Measurements from ENCODE around the gene CXCR5.
A peak's percentile ranks its signal among the peaks of the same experiment; 100 is the strongest.

The CXCR5 gene

GRCh38 chr11:118877487-118878162 is 6.1 kb upstream of the CXCR5 start:
- no peak for DNase-seq

DNA sequence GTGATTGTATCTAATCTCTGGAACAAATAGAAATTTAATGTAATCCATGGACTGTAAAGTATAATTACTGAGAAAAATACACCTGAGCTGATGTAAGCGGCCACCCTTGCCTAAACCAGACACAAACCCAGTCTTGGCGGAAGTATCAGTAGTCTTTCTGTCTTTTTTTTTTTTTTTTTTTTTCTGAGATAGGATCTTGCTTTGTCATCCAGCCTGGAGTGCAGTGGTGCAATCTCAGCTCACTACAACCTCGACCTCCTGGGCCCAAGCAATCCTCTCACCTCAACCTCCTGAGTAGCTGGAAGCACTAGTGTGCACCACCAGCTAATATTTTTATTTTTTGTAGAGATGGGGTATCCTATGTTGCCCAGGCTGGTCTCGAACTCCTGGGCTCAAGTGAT is 5.5 kb upstream of the CXCR5 start:
- peak; percentile 59 for DNase-seq

GRCh38 chr11:118881228-118881627 is 2.5 kb upstream of the CXCR5 start:
- DNase-seq = no peak

GRCh38 chr11:118882491-118882890 is 1.2 kb upstream of the CXCR5 start:
- peak; percentile 33 for DNase-seq

GRCh38 chr11:118883004-118883367 is 706 bp upstream of the CXCR5 start:
- no peak for DNase-seq

GRCh38 chr11:118884875-118885274 is 1.2 kb downstream of the CXCR5 start:
- DNase-seq = no peak

DNA sequence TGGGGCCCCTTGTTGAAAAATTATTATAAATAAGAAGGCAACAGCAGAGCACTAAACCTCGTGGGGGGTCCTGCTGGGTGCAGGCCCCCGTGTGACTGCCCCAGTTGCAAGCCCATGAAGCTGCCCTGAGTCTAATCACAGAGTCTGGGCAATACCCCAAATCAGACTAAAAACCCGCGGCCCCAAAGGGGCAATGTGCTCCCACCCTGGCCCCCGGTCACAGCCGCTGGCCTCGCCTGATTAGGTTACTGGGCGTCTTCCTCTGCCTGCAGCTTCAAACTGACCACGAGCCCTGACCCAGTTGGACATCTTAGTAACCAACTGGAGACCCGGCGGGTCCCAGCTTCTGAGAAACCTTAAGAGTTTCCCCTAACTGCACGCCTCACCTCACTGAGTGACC is 1.6 kb downstream of the CXCR5 start:
- DNase-seq = no peak

GRCh38 chr11:118885831-118886565 is 2.3 kb downstream of the CXCR5 start:
- no peak for DNase-seq

GRCh38 chr11:118886681-118887111 is 3.0 kb downstream of the CXCR5 start:
- DNase-seq = no peak

GRCh38 chr11:118887206-118887605 is 3.5 kb downstream of the CXCR5 start:
- no peak for DNase-seq

- no peak for DNase-seq
These were observed 4.7 kb downstream of the CXCR5 start for GRCh38 chr11:118888398-118888797.

GRCh38 chr11:118889797-118890196 is 6.1 kb downstream of the CXCR5 start:
- no peak for DNase-seq

GRCh38 chr11:118892514-118892913 is 8.8 kb downstream of the CXCR5 start:
- no peak for DNase-seq

DNA sequence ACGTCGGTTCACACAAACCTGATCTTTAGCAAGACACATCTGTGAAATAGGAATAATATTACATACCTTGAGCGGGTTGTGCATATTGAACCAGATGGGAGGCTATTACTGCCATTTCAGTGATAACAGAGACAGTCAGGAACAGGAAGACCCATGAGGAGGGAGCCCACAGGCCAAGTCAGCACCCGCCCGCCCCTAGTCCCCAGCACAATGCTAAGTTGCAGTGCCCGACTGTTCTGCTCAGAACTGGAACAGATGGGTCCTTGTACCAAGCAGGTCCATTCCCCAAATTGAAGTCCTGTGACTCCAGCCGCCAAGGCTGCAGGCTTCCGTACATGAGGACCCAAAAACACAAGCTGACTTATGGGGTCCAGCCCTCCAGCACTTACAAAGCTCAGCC is 9.3 kb downstream of the CXCR5 start:
- DNase-seq = no peak

GRCh38 chr11:118893662-118894061 is 10.0 kb downstream of the CXCR5 start:
- DNase-seq = no peak

- no peak for DNase-seq
These were observed 10.5 kb downstream of the CXCR5 start for GRCh38 chr11:118894192-118894591.

DNA sequence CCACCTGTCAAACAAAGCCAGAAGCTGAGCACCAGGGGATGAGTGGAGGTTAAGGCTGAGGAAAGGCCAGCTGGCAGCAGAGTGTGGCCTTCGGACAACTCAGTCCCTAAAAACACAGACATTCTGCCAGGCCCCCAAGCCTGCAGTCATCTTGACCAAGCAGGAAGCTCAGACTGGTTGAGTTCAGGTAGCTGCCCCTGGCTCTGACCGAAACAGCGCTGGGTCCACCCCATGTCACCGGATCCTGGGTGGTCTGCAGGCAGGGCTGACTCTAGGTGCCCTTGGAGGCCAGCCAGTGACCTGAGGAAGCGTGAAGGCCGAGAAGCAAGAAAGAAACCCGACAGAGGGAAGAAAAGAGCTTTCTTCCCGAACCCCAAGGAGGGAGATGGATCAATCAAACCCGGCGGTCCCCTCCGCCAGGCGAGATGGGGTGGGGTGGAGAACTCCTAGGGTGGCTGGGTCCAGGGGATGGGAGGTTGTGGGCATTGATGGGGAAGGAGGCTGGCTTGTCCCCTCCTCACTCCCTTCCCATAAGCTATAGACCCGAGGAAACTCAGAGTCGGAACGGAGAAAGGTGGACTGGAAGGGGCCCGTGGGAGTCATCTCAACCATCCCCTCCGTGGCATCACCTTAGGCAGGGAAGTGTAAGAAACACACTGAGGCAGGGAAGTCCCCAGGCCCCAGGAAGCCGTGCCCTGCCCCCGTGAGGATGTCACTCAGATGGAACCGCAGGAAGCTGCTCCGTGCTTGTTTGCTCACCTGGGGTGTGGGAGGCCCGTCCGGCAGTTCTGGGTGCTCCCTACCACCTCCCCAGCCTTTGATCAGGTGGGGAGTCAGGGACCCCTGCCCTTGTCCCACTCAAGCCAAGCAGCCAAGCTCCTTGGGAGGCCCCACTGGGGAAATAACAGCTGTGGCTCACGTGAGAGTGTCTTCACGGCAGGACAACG is 11.7 kb downstream of the CXCR5 start:
- no peak for DNase-seq

- DNase-seq = no peak
These were observed 12.8 kb downstream of the CXCR5 start for GRCh38 chr11:118896472-118896913.

- no peak for DNase-seq
These were observed 13.4 kb downstream of the CXCR5 start for GRCh38 chr11:118896921-118897591.

- DNase-seq = no peak
These were observed 14.1 kb downstream of the CXCR5 start for GRCh38 chr11:118897721-118898310.

- DNase-seq = no peak
These were observed 15.0 kb downstream of the CXCR5 start for GRCh38 chr11:118898400-118899295.

Data from OCI-M1 (cell line).